Trophoblast cell (in vitro differentiated cells and primary cell): Measurements from ENCODE around the gene BOLA2B.
A peak's percentile ranks its signal among the peaks of the same experiment; 100 is the strongest.
"Not testable (repeated sequence)": the region's sequence is repeated elsewhere in the genome, so short reads cannot be mapped to it uniquely, and the experiment has no call there.

Experiments used
- DNase-seq, 2 donors: peaks; one replicate each; pipeline ENCODE4 v3.0.0-alpha.2; 2016
- H2AFZ ChIP-seq: 2 replicates; pipeline ENCODE4 v1.6.1; 2013; ENCODE audit warnings: low read length, moderate library complexity, mild to moderate bottlenecking; ENCODE audit not compliant: insufficient read depth, poor library complexity
- H2AK5ac ChIP-seq: 2 replicates; pipeline ENCODE4 v1.6.1; 2013; ENCODE audit warnings: mild to moderate bottlenecking, low read length
- H2BK120ac ChIP-seq: 2 replicates; pipeline ENCODE4 v1.6.1; 2013; ENCODE audit warnings: low read length, mild to moderate bottlenecking, moderate library complexity; ENCODE audit not compliant: insufficient read depth, poor library complexity
- H2BK12ac ChIP-seq: 2 replicates; pipeline ENCODE4 v1.6.1; 2013; ENCODE audit warnings: mild to moderate bottlenecking, low read length, moderate library complexity
- H2BK5ac ChIP-seq: 2 replicates; pipeline ENCODE4 v1.6.1; 2013; ENCODE audit warnings: low read length, low read depth, moderate library complexity, mild to moderate bottlenecking; ENCODE audit not compliant: poor library complexity
- H3K14ac ChIP-seq: 2 replicates; pipeline ENCODE4 v1.6.1; 2013; ENCODE audit warnings: mild to moderate bottlenecking, low read length
- H3K18ac ChIP-seq: 2 replicates; pipeline ENCODE4 v1.6.1; 2013; ENCODE audit warnings: mild to moderate bottlenecking, low read length
- H3K23ac ChIP-seq: 2 replicates; pipeline ENCODE4 v1.6.1; 2013; ENCODE audit warnings: low read length
- H3K27ac ChIP-seq: 2 replicates; pipeline ENCODE4 v1.5.1; 2013; ENCODE audit warnings: low read depth, mild to moderate bottlenecking, inconsistent platforms, low read length, moderate library complexity
- H3K27me3 ChIP-seq: 2 replicates; pipeline ENCODE4 v1.6.1; 2013; ENCODE audit warnings: inconsistent platforms, mild to moderate bottlenecking, low read length, moderate library complexity; ENCODE audit not compliant: insufficient read depth
- H3K36me3 ChIP-seq, 2 experiments: 1 replicate in 1 of 2; 2 replicates in 1 of 2; pipeline ENCODE4 v1.6.1; 2013; ENCODE audit warnings: low read length in 2 of 2, mild to moderate bottlenecking in 2 of 2, moderate library complexity in 1 of 2; ENCODE audit not compliant: insufficient read depth in 2 of 2, control insufficient read depth in 1 of 2
- H3K4ac ChIP-seq: 2 replicates; pipeline ENCODE4 v1.6.1; 2013; ENCODE audit warnings: low read depth, mild to moderate bottlenecking, low read length, moderate library complexity
- H3K4me1 ChIP-seq, 2 experiments: 1 replicate in 1 of 2; 2 replicates in 1 of 2; pipeline ENCODE4 v1.6.1; 2013; ENCODE audit warnings: low read length in 2 of 2, mild to moderate bottlenecking in 2 of 2, moderate library complexity in 1 of 2; ENCODE audit not compliant: insufficient read depth in 2 of 2, control insufficient read depth in 1 of 2
- H3K4me2 ChIP-seq: 2 replicates; pipeline ENCODE4 v1.6.1; 2013; ENCODE audit warnings: inconsistent platforms, mild to moderate bottlenecking, low read length, moderate library complexity
- H3K4me3 ChIP-seq: 2 replicates; pipeline ENCODE4 v1.5.1; 2013; ENCODE audit warnings: mild to moderate bottlenecking, low read depth, low read length, inconsistent platforms
- H3K79me1 ChIP-seq: one replicate; pipeline ENCODE4 v1.6.1; 2013; ENCODE audit warnings: low read length
- H3K79me2 ChIP-seq: 2 replicates; pipeline ENCODE4 v1.6.1; 2013; ENCODE audit warnings: low read length, mild to moderate bottlenecking; ENCODE audit not compliant: control insufficient read depth, insufficient read depth, poor library complexity
- H3K9ac ChIP-seq: 2 replicates; pipeline ENCODE4 v1.6.1; 2013; ENCODE audit warnings: mild to moderate bottlenecking, low read length
- H3K9me3 ChIP-seq: 2 replicates; pipeline ENCODE4 v1.6.1; 2013; ENCODE audit warnings: low read depth, mild to moderate bottlenecking, control low read depth, inconsistent platforms, low read length; ENCODE audit not compliant: insufficient read depth
- H4K12ac ChIP-seq: 2 replicates; pipeline ENCODE4 v1.6.1; 2013; ENCODE audit warnings: low read depth, mild to moderate bottlenecking, low read length, moderate library complexity
- H4K8ac ChIP-seq: 2 replicates; pipeline ENCODE4 v1.6.1; 2013; ENCODE audit warnings: low read depth, mild to moderate bottlenecking, low read length, moderate library complexity
- H4K91ac ChIP-seq: one replicate; pipeline ENCODE4 v1.6.1; 2013; ENCODE audit warnings: low read depth, mild to moderate bottlenecking, low read length, moderate library complexity
- WGBS: extraction: QIAGEN DNeasy Blood & Tissue Kit; methylation state at CpG from one replicate; pipeline ENCODE4 v1.1.7; 2013; ENCODE audit warnings: missing lambda C conversion rate; ENCODE audit not compliant: insufficient read length, insufficient coverage; ENCODE audit errors: extremely low coverage; 5-methylcytosine and 5-hydroxymethylcytosine counted together

The BOLA2B gene

GRCh38 chr16:30207063-30207704 lies 13.7 kb upstream of the BOLA2B start:
- H2BK12ac ChIP-seq, H3K23ac ChIP-seq, DNase-seq, H2BK120ac ChIP-seq, H3K14ac ChIP-seq, H3K79me2 ChIP-seq, H2AK5ac ChIP-seq, H4K91ac ChIP-seq, H4K12ac ChIP-seq, H3K4me1 ChIP-seq, H2BK5ac ChIP-seq, H3K4me2 ChIP-seq, H3K27me3 ChIP-seq, H3K36me3 ChIP-seq, H2AFZ ChIP-seq, H4K8ac ChIP-seq, H3K79me1 ChIP-seq, H3K18ac ChIP-seq, H3K4ac ChIP-seq, H3K9me3 ChIP-seq, H3K4me3 ChIP-seq, H3K9ac ChIP-seq, H3K27ac ChIP-seq: not testable (repeated sequence)
- no CpG with 5 or more reads among the region's 9 CpGs for WGBS

- not testable (repeated sequence) for H2AFZ ChIP-seq, H3K18ac ChIP-seq, H3K79me2 ChIP-seq, H3K27ac ChIP-seq, DNase-seq, H2AK5ac ChIP-seq, H3K4ac ChIP-seq, H3K23ac ChIP-seq, H3K14ac ChIP-seq, H3K79me1 ChIP-seq, H3K9me3 ChIP-seq, H3K36me3 ChIP-seq, H2BK5ac ChIP-seq, H3K27me3 ChIP-seq, H3K4me1 ChIP-seq, H4K8ac ChIP-seq, H3K4me3 ChIP-seq, H3K4me2 ChIP-seq, H2BK120ac ChIP-seq, H3K9ac ChIP-seq, H4K91ac ChIP-seq, H2BK12ac ChIP-seq, H4K12ac ChIP-seq
- no CpG with 5 or more reads among the region's 33 CpGs for WGBS
Measured at GRCh38 chr16:30206252-30206651, 12.8 kb upstream of the BOLA2B start.

GRCh38 chr16:30205541-30206236 lies 12.2 kb upstream of the BOLA2B start:
- H3K79me1 ChIP-seq, H4K8ac ChIP-seq, H2AFZ ChIP-seq, H3K14ac ChIP-seq, H3K79me2 ChIP-seq, H3K9me3 ChIP-seq, H3K36me3 ChIP-seq, H4K91ac ChIP-seq, H4K12ac ChIP-seq, DNase-seq, H3K18ac ChIP-seq, H3K9ac ChIP-seq, H3K23ac ChIP-seq, H3K4ac ChIP-seq, H2BK120ac ChIP-seq, H2BK5ac ChIP-seq, H3K27me3 ChIP-seq, H2BK12ac ChIP-seq, H3K4me3 ChIP-seq, H2AK5ac ChIP-seq, H3K27ac ChIP-seq, H3K4me1 ChIP-seq: not testable (repeated sequence)
- WGBS = no CpG with 5 or more reads among the region's 52 CpGs
- H3K4me2 ChIP-seq = peak overlapping the region; percentile 81

DNA sequence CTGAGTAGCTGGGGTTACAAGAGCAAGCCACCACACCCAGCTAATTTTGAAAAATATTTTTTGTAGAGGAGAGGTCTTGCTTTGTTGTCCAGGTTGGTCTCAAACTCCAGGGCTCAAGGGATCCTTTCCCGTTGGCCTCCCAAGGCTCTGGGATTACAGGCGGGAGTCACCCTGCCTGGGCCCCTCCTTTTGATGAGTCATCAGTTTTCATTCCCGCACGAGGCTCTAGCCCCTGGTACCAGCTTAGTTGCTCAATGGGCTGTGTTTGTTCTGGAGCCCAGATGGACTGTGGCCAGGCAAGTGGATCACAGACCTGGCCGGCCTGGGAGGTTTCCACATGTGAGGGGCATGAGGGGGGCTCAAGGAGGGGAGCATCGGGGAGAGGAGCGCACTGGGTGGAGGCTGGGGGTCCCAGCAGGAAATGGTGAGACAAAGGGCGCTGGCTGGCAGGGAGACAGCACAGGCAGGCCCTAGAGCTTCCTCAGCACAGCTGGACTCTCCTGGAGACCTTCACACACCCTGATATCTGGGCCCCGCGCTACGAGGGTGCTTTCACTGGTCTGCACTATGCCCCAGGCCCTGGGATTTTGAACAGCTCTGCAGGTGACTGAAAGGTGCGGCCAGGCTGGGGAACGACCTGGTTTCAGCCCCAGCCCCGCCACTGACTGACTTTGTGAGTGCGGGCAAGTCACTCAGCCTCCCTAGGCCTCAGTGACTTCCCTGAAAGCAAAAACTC lies 6.3 kb upstream of the BOLA2B start:
- not testable (repeated sequence) for DNase-seq, H3K4me3 ChIP-seq, H4K8ac ChIP-seq, H2AFZ ChIP-seq, H3K14ac ChIP-seq, H3K79me2 ChIP-seq, H2BK5ac ChIP-seq, H3K36me3 ChIP-seq, H4K12ac ChIP-seq, H2AK5ac ChIP-seq, H3K4me1 ChIP-seq, H2BK120ac ChIP-seq, H3K9ac ChIP-seq, H4K91ac ChIP-seq, H3K18ac ChIP-seq, H3K9me3 ChIP-seq, H3K4ac ChIP-seq, H3K27me3 ChIP-seq, H2BK12ac ChIP-seq, H3K23ac ChIP-seq, H3K79me1 ChIP-seq, H3K27ac ChIP-seq, H3K4me2 ChIP-seq
- no CpG with 5 or more reads among the region's 15 CpGs for WGBS
